ENCODE data around the gene LTBP1.

LTBP1 gene

DNA sequence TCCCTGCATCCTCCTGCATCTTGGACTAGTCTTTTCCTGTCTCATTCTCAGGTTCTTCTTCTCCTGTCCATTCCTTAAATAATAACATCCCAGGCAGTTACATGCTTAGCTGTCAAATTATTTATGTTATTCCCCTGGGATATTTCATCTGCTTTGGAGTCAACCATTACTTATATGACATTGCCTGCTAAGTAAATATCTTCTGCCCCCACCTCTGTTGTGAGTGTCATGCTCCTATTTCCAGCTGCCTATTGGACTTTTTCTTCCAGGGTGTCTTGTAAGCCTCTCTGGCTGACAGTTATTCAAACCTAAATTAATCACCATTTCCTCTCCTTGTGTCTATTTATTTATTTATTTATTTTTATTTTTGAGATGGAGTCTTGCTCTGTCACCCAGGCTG is 405.0 kb downstream of the LTBP1 start:
- no peaks in the 10 kb centered on the region for H3K4me1 ChIP-seq (ENCODE audit: control insufficient read depth, insufficient read depth, low read depth, low read length)
- no peak overlapping the region for H3K18ac ChIP-seq (ENCODE audit: low read depth in 1 of 2, low read length in 2 of 2)
- H3K79me1 ChIP-seq (replicated peaks; ENCODE audit: low read length, poor library complexity, severe bottlenecking) = no peaks in the 10 kb centered on the region
- H3K23ac ChIP-seq (ENCODE audit: low read length in 2 of 2) = no peak overlapping the region
- H3K4ac ChIP-seq (ENCODE audit: low read depth in 1 of 2, low read length in 2 of 2) = no peak overlapping the region
- no peak overlapping the region for H3K4me2 ChIP-seq (ENCODE audit: low read length, poor library complexity, severe bottlenecking)
- H4K91ac ChIP-seq (ENCODE audit: low read length) = no peak overlapping the region
- no peak overlapping the region for H2BK120ac ChIP-seq (ENCODE audit: low read depth, low read length)
- H3K14ac ChIP-seq (ENCODE audit: low read length in 2 of 2) = no peak overlapping the region
- H4K8ac ChIP-seq (ENCODE audit: low read length) = no peak overlapping the region
- no peak for DNase-seq
- H2BK15ac ChIP-seq (ENCODE audit: low read depth, poor library complexity, severe bottlenecking) = no peak overlapping the region
- no peak overlapping the region for H2BK12ac ChIP-seq (ENCODE audit: low read length in 2 of 2)
- H2AFZ ChIP-seq (ENCODE audit: low read depth, low read length) = no peak overlapping the region
- H2AK5ac ChIP-seq (ENCODE audit: low read length, severe bottlenecking) = no peak overlapping the region
- H3K4me3 ChIP-seq (ENCODE audit: insufficient read depth in 1 of 2, low read depth in 1 of 2, low read length in 2 of 2) = no peak overlapping the region
- H3K36me3 ChIP-seq (ENCODE audit: control insufficient read depth in 1 of 2, insufficient read depth in 2 of 2, low read depth in 1 of 2, low read length in 2 of 2) = peaks cover 0 to 75% of the 10 kb centered on the region in 2 experiments
- H3K27me3 ChIP-seq (ENCODE audit: control insufficient read depth in 1 of 2, insufficient read depth in 1 of 2, low read length in 2 of 2) = no peaks in the 10 kb centered on the region
- no peak overlapping the region for H3K9ac ChIP-seq (ENCODE audit: low read length)
- H3K27ac ChIP-seq (ENCODE audit: low read length, poor library complexity, severe bottlenecking) = no peak overlapping the region
- peaks cover 14% of the 10 kb centered on the region for H3K9me3 ChIP-seq (ENCODE audit: control insufficient read depth, low read length)
- no peak overlapping the region for H2BK5ac ChIP-seq (ENCODE audit: low read depth, low read length, poor library complexity, severe bottlenecking)

DNA sequence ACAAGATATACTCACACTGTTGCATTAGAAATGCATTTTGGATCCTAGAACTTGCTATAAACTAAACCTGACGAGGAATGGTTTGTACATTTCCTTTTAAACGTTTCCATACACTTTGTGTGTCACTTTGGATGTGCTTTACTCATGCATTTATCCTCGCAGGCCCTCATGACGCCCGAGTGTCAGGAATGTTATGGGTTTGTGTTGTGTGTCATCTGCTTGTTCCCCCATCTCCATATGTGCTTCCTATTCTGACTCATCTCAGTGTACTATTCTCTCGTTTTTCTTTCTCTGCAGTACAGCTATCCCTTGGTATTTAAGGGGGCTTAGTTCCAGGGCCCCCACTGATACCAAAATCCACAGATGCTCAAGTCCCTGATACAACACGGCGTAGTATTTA is 408.2 kb downstream of the LTBP1 start:
- Histone ChIP-seq H3K27me3 (ENCODE audit: control insufficient read depth in 1 of 2, insufficient read depth in 1 of 2, low read length in 2 of 2) (no peaks in the 10 kb centered on the region), H3K14ac (ENCODE audit: low read length in 2 of 2) (no peak overlapping the region), H2AFZ (ENCODE audit: low read depth, low read length) (no peak overlapping the region), H4K91ac (ENCODE audit: low read length) (no peak overlapping the region), H3K4me2 (ENCODE audit: low read length, poor library complexity, severe bottlenecking) (no peak overlapping the region), H2BK15ac (ENCODE audit: low read depth, poor library complexity, severe bottlenecking) (no peak overlapping the region), H3K18ac (ENCODE audit: low read depth in 1 of 2, low read length in 2 of 2) (peak overlapping the region in 1 of 2 experiments; percentile 21), H3K4ac (ENCODE audit: low read depth in 1 of 2, low read length in 2 of 2) (no peak overlapping the region), H2BK12ac (ENCODE audit: low read length in 2 of 2) (no peak overlapping the region), H3K36me3 (ENCODE audit: control insufficient read depth in 1 of 2, insufficient read depth in 2 of 2, low read depth in 1 of 2, low read length in 2 of 2) (peaks cover 0 to 56% of the 10 kb centered on the region in 2 experiments), H3K23ac (ENCODE audit: low read length in 2 of 2) (no peak overlapping the region), H3K27ac (ENCODE audit: low read length, poor library complexity, severe bottlenecking) (no peak overlapping the region), H3K9me3 (ENCODE audit: control insufficient read depth, low read length) (peaks cover 12% of the 10 kb centered on the region), H4K8ac (ENCODE audit: low read length) (no peak overlapping the region), H2AK5ac (ENCODE audit: low read length, severe bottlenecking) (no peak overlapping the region), H3K4me1 (ENCODE audit: control insufficient read depth, insufficient read depth, low read depth, low read length) (no peaks in the 10 kb centered on the region), H2BK120ac (ENCODE audit: low read depth, low read length) (no peak overlapping the region), H3K9ac (ENCODE audit: low read length) (no peak overlapping the region), H3K4me3 (ENCODE audit: insufficient read depth in 1 of 2, low read depth in 1 of 2, low read length in 2 of 2) (no peak overlapping the region), H2BK5ac (ENCODE audit: low read depth, low read length, poor library complexity, severe bottlenecking) (no peak overlapping the region), H3K79me1 (replicated peaks; ENCODE audit: low read length, poor library complexity, severe bottlenecking) (no peaks in the 10 kb centered on the region)
- WGBS = 48% methylated on average over 4 of the region's 8 CpGs
- DNase-seq = peak; percentile 80

DNA sequence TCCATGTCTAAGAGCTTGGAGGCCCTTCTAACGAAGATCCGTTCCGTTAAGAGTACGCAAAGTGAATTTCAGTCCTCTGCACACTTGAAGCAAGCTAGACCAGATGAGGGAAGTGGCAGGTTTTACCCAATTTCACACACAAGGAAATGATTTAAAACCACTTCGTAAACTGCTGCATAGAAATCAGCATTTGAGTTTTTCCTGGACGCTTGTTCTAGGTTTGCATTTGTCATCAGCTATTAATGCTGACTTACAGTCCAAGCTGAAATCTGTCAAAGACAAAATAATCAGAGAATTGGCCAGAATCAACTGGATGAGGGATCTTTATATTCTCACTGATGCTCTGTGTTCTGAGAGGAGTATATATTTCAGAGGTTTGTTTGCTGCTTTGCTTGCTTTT is 412.1 kb downstream of the LTBP1 start:
- no peak overlapping the region for H4K8ac ChIP-seq (ENCODE audit: low read length)
- no peak overlapping the region for H3K27ac ChIP-seq (ENCODE audit: low read length, poor library complexity, severe bottlenecking)
- no peak overlapping the region for H3K18ac ChIP-seq (ENCODE audit: low read depth in 1 of 2, low read length in 2 of 2)
- no peak overlapping the region for H3K4me2 ChIP-seq (ENCODE audit: low read length, poor library complexity, severe bottlenecking)
- H2BK120ac ChIP-seq (ENCODE audit: low read depth, low read length) = no peak overlapping the region
- no peak overlapping the region for H2BK12ac ChIP-seq (ENCODE audit: low read length in 2 of 2)
- H3K79me1 ChIP-seq (replicated peaks; ENCODE audit: low read length, poor library complexity, severe bottlenecking) = no peaks in the 10 kb centered on the region
- DNase-seq = no peak
- no peak overlapping the region for H3K23ac ChIP-seq (ENCODE audit: low read length in 2 of 2)
- no peak overlapping the region for H3K14ac ChIP-seq (ENCODE audit: low read length in 2 of 2)
- no peaks in the 10 kb centered on the region for H3K4me1 ChIP-seq (ENCODE audit: control insufficient read depth, insufficient read depth, low read depth, low read length)
- peaks cover 12% of the 10 kb centered on the region for H3K9me3 ChIP-seq (ENCODE audit: control insufficient read depth, low read length)
- no peaks in the 10 kb centered on the region for H3K27me3 ChIP-seq (ENCODE audit: control insufficient read depth in 1 of 2, insufficient read depth in 1 of 2, low read length in 2 of 2)
- WGBS = 91% methylated on average over 6 of the region's 6 CpGs
- peaks cover 0 to 36% of the 10 kb centered on the region in 2 experiments for H3K36me3 ChIP-seq (ENCODE audit: control insufficient read depth in 1 of 2, insufficient read depth in 2 of 2, low read depth in 1 of 2, low read length in 2 of 2)
- H3K4me3 ChIP-seq (ENCODE audit: insufficient read depth in 1 of 2, low read depth in 1 of 2, low read length in 2 of 2) = no peak overlapping the region
- no peak overlapping the region for H3K4ac ChIP-seq (ENCODE audit: low read depth in 1 of 2, low read length in 2 of 2)
- H2AFZ ChIP-seq (ENCODE audit: low read depth, low read length) = no peak overlapping the region
- no peak overlapping the region for H2BK15ac ChIP-seq (ENCODE audit: low read depth, poor library complexity, severe bottlenecking)
- H2AK5ac ChIP-seq (ENCODE audit: low read length, severe bottlenecking) = no peak overlapping the region
- no peak overlapping the region for H4K91ac ChIP-seq (ENCODE audit: low read length)
- H3K9ac ChIP-seq (ENCODE audit: low read length) = no peak overlapping the region
- H2BK5ac ChIP-seq (ENCODE audit: low read depth, low read length, poor library complexity, severe bottlenecking) = no peak overlapping the region

DNA sequence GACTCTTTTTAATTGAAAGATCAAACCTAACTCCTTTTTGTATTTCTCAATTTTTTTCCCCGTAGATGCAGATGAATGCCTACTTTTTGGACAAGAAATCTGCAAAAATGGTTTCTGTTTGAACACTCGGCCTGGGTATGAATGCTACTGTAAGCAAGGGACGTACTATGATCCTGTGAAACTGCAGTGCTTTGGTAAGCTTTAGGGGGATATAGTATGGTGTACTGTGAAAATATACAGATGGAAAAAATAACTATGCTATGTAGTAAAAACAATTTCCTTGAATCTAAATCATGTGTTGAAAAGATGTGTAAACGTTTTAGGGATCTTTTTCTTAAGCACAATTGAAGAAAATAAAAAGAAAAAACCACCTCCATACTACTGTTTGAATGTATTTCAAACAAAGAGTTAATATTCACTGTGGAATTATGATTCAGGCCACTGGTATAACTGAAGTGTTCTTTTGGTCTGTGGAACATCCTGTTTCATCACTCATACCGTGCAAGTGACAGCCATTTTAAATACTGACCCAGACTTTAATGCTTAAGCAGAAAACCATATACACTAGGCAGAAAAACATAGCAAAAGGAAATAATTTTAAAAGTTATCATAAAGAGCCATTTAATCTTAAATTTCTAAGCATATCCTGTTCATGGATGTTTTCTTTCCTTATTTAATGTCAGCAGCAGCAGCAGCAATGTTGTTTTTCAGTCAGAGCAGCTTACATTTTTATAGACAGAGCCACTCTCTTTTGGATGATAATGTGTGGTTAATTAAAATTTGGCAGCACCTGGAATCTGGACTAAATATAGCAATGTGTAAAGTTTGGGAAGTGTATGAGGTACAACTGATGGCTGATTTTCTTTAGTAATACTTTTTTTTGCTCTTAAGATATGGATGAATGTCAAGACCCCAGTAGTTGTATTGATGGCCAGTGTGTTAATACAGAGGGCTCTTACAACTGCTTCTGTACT is 416.9 kb downstream of the LTBP1 start:
- Histone ChIP-seq H2BK120ac (ENCODE audit: low read depth, low read length) (no peak overlapping the region), H3K36me3 (ENCODE audit: control insufficient read depth in 1 of 2, insufficient read depth in 2 of 2, low read depth in 1 of 2, low read length in 2 of 2) (peaks cover 0 to 48% of the 10 kb centered on the region in 2 experiments), H3K27ac (ENCODE audit: low read length, poor library complexity, severe bottlenecking) (no peak overlapping the region), H3K79me1 (replicated peaks; ENCODE audit: low read length, poor library complexity, severe bottlenecking) (no peaks in the 10 kb centered on the region), H4K91ac (ENCODE audit: low read length) (no peak overlapping the region), H4K8ac (ENCODE audit: low read length) (no peak overlapping the region), H2AK5ac (ENCODE audit: low read length, severe bottlenecking) (no peak overlapping the region), H3K4me3 (ENCODE audit: insufficient read depth in 1 of 2, low read depth in 1 of 2, low read length in 2 of 2) (no peak overlapping the region), H3K27me3 (ENCODE audit: control insufficient read depth in 1 of 2, insufficient read depth in 1 of 2, low read length in 2 of 2) (no peaks in the 10 kb centered on the region), H2AFZ (ENCODE audit: low read depth, low read length) (no peak overlapping the region), H3K4me2 (ENCODE audit: low read length, poor library complexity, severe bottlenecking) (no peak overlapping the region), H3K9ac (ENCODE audit: low read length) (peak overlapping the region; percentile 27), H2BK5ac (ENCODE audit: low read depth, low read length, poor library complexity, severe bottlenecking) (no peak overlapping the region), H3K4me1 (ENCODE audit: control insufficient read depth, insufficient read depth, low read depth, low read length) (no peaks in the 10 kb centered on the region), H3K4ac (ENCODE audit: low read depth in 1 of 2, low read length in 2 of 2) (no peak overlapping the region), H3K23ac (ENCODE audit: low read length in 2 of 2) (no peak overlapping the region), H3K9me3 (ENCODE audit: control insufficient read depth, low read length) (no peaks in the 10 kb centered on the region), H3K14ac (ENCODE audit: low read length in 2 of 2) (no peak overlapping the region), H2BK12ac (ENCODE audit: low read length in 2 of 2) (no peak overlapping the region), H3K18ac (ENCODE audit: low read depth in 1 of 2, low read length in 2 of 2) (no peak overlapping the region), H2BK15ac (ENCODE audit: low read depth, poor library complexity, severe bottlenecking) (no peak overlapping the region)
- peak; percentile 80 for DNase-seq
- 85% methylated on average over 3 of the region's 5 CpGs for WGBS
